ENCODE measurements around the gene OSBP2.

- no peak for TF ChIP-seq CTCF (conservative IDR thresholded peaks at IDR 0.05; ENCODE audit: low read depth, low read length)
- no peak for TF ChIP-seq EZH2 (IDR thresholded peaks at IDR 0.05; ENCODE audit: low read length, unreplicated experiment)
Measured at GRCh38 chr22:30785527-30785926, 90.9 kb downstream of the OSBP2 start.

Data from PC-3 (cell line).